ENCODE results near the gene FGFRL1.
"Not testable (repeated sequence)": the region's sequence is repeated elsewhere in the genome, so short reads cannot be mapped to it uniquely, and the experiment has no call there.

Gene FGFRL1

DNA sequence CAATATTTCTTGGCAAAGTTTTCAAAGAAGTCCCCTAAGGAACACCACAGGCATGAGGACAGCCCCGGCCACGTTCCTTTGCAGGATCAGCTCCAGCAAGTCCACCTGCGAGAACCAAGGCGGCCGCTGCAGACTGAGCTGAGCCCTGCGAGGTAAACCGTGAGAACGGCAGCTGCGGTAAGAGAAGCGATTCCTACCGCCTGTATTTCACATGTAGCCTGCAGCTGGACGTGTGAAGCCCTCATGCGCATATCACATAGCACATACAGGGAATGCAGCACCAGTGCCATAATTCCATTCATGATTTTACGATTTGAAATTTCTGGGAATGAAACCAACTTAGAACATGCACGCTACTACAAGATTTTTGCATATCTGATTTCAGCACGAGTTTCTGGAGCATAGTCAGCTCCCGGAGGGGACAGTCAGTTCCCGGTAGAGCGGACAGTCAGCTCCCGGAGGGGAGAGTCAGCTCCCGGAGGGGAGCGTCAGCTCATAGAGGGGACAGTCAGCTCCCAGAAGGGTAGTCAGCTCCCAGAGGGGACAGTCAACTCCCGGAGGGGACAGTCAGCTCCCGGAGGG lies 41.7 kb downstream of the FGFRL1 start:
- DNase-seq (ENCODE audit: low read depth) = no peak

DNA sequence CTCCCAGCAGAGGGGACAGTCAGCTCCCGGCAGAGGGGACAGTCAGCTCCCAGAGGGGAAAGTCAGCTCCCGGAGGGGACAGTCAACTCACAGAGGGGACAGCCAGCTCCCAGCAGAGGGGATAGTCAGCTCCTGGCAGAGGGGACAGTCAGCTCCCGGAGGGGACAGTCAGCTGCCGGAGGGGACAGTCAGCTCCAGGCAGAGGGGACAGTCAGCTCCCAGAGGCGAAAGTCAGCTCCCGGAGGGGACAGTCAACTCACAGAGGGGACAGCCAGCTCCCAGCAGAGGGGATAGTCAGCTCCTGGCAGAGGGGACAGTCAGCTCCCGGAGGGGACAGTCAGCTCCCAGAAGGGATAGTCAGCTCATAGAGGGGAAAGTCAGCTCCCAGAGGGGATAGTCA lies 42.5 kb downstream of the FGFRL1 start:
- not testable (repeated sequence) for DNase-seq (ENCODE audit: low read depth)

GRCh38 chr4:1054696-1055242 lies 43.3 kb downstream of the FGFRL1 start:
- not testable (repeated sequence) for DNase-seq (ENCODE audit: low read depth)

GRCh38 chr4:1055243-1055701 lies 43.8 kb downstream of the FGFRL1 start:
- not testable (repeated sequence) for DNase-seq (ENCODE audit: low read depth)

DNA sequence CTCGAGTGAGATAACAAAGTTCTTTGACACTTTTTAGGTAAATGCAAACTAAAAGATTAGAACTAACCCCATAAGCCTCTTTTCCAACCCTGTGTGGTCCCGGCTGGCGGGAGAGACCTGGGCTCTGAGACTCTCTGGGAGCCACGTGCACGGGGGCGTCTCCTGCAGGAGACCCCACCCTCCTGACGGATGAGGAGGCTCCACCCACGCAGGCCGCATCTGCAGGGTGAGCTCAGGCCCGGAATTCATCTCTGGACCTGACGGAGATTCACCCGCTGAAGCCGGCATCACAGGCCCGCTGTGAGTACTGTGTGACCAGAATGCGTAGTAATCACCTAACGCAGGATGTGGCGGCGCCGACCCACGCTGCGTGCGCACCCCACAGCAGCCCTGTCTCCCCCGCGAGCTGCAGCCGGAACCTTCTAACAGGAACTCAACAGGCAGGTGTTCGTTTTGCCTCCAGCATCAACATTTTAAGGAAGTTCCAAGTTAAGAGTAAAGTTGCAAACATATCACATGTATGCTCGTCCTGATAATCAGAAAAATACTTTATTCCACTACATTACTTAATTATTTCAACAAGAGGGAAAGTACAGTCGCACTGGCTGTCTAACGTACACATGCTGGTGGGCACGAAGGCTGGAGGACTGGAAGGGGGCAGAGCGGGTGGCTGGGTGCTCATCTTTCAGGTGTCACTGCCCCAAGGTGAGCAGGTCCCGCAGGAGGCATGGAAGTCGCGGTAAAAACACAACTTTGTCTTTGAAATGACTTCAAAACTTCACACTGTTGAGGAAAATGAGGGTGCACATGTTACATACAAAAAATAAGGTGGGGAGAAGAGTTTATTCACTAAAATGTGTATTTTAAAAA lies 44.5 kb downstream of the FGFRL1 start:
- DNase-seq (ENCODE audit: low read depth) = no peak

GRCh38 chr4:1056671-1057402 lies 45.4 kb downstream of the FGFRL1 start:
- DNase-seq (ENCODE audit: low read depth) = no peak

GRCh38 chr4:1057403-1057745 lies 45.9 kb downstream of the FGFRL1 start:
- DNase-seq (ENCODE audit: low read depth) = no peak

GRCh38 chr4:1058198-1058996 lies 47.0 kb downstream of the FGFRL1 start:
- no peak for DNase-seq (ENCODE audit: low read depth)

- no peak for DNase-seq (ENCODE audit: low read depth)
Observed at GRCh38 chr4:1058997-1059665, 47.7 kb downstream of the FGFRL1 start.

DNA sequence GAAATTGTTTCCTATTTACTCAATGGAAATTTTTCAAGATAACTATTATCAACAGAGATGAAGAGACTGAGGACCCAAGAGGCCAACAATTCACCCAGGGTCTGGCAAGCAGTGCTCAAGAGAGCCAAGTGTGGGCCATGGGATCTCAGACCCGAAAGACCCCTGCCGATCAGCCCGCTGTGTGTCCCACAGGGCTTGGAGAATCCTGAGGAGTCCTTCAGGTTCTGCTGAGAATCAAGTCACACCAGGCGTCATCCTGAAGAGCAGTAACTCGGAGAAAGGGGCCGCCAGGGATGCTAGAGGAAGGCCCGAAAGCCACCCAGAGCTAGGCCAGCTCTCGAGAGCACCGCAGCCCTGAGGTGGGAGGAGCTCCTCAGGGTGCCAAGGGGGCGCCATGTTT lies 48.7 kb downstream of the FGFRL1 start:
- no peak for DNase-seq (ENCODE audit: low read depth)

DNA sequence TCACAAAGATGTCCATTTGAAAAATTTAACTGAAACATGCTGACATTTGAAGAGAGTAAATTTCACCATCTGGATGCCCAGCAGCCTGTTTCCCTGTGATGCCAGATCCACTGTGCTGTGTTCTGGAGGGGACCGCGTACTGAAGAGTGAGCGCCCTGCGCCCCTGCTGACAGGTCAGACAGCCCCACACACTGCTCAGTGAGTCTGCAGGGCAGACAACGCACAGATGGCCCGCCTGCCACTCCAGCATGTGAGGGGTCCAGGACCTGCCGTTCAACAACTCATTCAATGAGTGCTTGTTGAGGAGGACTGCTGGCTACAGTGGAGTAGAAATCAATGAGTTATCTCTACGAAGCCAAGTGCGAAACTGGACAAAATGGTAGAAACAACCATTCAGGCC lies 49.2 kb downstream of the FGFRL1 start:
- DNase-seq (ENCODE audit: low read depth) = no peak

DNA sequence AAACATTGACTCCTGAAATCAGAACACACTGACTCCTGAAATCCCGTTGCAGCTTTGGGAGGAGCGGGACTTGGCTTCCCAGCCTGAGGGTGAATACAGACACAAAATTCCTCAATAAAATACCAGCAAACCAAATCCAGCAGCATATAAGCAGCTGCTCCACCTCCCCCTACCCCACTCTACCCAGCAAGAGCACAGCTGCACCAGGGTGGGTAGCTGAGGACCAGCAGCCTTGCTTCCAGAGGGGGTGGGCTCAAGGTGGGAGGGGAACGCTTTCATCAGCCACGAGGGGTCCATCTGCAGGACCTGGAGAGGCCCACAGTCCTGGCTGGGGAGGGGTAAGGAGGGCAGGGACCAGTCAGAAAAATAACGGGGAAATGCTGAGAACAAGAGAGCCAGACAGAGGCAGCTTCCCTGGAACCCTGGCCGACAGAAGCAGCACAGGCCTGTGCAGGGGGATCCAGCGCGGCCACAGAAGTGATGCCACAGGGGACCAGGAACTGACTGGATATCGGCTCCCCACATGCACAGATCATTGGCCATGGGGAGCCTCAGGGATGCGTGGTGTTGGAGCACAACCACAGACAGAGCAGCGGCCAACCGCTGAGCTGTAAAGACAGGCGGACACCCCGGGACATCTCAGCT lies 49.8 kb downstream of the FGFRL1 start:
- DNase-seq (ENCODE audit: low read depth) = no peak

- no peak for DNase-seq (ENCODE audit: low read depth)
Observed at GRCh38 chr4:1061760-1062159, 50.3 kb downstream of the FGFRL1 start.

- no peak for DNase-seq (ENCODE audit: low read depth)
Observed at GRCh38 chr4:1062419-1062818, 51.0 kb downstream of the FGFRL1 start.

- DNase-seq (ENCODE audit: low read depth) = no peak
Observed at GRCh38 chr4:1065732-1066131, 54.3 kb downstream of the FGFRL1 start.

GRCh38 chr4:1069394-1069793 lies 58.0 kb downstream of the FGFRL1 start:
- no peak for DNase-seq (ENCODE audit: low read depth)

GRCh38 chr4:1072830-1073446 lies 61.5 kb downstream of the FGFRL1 start:
- DNase-seq (ENCODE audit: low read depth) = no peak

DNA sequence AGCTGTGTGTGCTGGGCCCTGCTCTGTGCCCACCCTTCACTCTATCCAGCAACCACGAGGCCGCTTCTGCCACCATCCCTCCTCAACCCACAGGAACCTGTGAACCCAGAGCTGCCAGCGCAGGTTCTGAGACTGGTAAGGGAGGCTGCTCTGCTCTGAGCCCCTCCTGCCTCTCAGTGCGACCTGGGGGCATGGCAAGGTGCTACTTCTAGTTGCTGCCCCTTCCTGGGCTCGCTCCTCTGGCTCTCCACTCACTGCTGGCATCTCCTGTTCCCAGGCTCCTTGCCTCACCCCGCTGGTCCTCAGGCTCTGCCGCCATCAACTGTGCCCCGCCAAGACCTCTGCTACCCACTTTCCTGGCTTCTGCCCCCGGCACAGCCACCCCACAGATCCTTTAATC lies 62.7 kb downstream of the FGFRL1 start:
- DNase-seq (ENCODE audit: low read depth) = no peak

DNA sequence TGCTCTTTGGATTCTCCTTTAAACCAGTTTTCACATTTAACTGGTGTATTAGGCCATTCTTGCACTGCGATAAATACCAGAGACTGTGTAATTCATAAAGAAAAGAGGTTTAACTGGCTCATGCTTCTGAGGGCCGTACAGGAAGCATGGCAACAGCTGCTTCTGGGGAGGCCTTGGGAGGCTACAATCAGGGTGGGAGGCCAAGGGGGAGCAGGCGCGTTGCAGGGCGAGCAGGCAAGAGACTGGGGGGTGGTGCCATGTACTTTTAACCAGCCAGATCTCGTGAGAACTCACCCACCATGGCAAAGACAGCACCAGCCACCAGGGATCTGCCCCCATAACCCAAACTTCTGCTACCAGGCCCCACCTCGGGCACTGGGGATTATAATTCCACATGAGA lies 63.8 kb downstream of the FGFRL1 start:
- DNase-seq (ENCODE audit: low read depth) = no peak

Data from non-pigmented ciliary epithelial cell (primary cell).